PC-3 (cell line): ENCODE data around the gene KRT33A. TPM values are rescaled to one million over a fixed set of nuclear protein-coding genes. Genes with fewer than 3 reads are reported as not detected.
A peak's percentile ranks its signal among the peaks of the same experiment; 100 is the strongest.

ENCODE experiments used
- ATAC-seq: fragments of 200-7000 bp; cut with Tn5 transposase; 2 replicates; pipeline ENCODE4 v1.9.1; 2020; ENCODE audit warnings: mild to moderate bottlenecking, moderate library complexity
- BruUV-seq: library from RNA; stranded (reverse); fragments of 400-500 nt; replicated peaks from 2 replicates; lab custom pipeline; 2021; lab: Mats Ljungman, UMichigan
- CTCF ChIA-PET: fragments of 300-600 bp; sonication (Branson Sonifier 250); formaldehyde crosslinking; loops from one replicate; lab custom pipeline; 2022; ENCODE audit warnings: antibody characterized with exemption; lab: Charles Lee
- POLR2A ChIA-PET: fragments of 300-600 bp; sonication (Branson Sonifier 250); formaldehyde crosslinking; loops from one replicate; lab custom pipeline; 2022; ENCODE audit warnings: antibody characterized with exemption; ENCODE audit not compliant: unreplicated experiment; lab: Charles Lee
- DNase-seq: peaks from one replicate; pipeline ENCODE4 v3.0.0-alpha.2; 2015
- H2AFZ ChIP-seq: fragments of 300-600 bp; sonication (generic); 2 replicates; pipeline ENCODE4 v1.6.0; 2016; ENCODE audit warnings: antibody characterized with exemption, low read length
- H3F3A ChIP-seq: fragments of 300-600 bp; sonication (generic); one replicate; pipeline ENCODE4 v1.6.0; 2017; ENCODE audit warnings: antibody characterized with exemption, low read length, control low read depth, mild to moderate bottlenecking; ENCODE audit not compliant: unreplicated experiment
- H3K27ac ChIP-seq: fragments of 300-600 bp; sonication (generic); 2 replicates; pipeline ENCODE4 v1.5.1; 2016; ENCODE audit warnings: mild to moderate bottlenecking, low read length
- H3K27me3 ChIP-seq: fragments of 300-600 bp; sonication (generic); 2 replicates; pipeline ENCODE4 v1.6.1; 2016; ENCODE audit warnings: low read length, mixed read lengths
- H3K36me3 ChIP-seq: fragments of 300-600 bp; sonication (generic); 2 replicates; pipeline ENCODE4 v1.6.1; 2016; ENCODE audit warnings: low read depth, mixed run types, low read length, mixed read lengths
- H3K4me1 ChIP-seq: fragments of 300-600 bp; sonication (generic); 2 replicates; pipeline ENCODE4 v1.5.1; 2016; ENCODE audit warnings: low read length; ENCODE audit not compliant: insufficient read depth
- H3K4me2 ChIP-seq: fragments of 300-600 bp; sonication (generic); 2 replicates; pipeline ENCODE4 v1.6.0; 2016; ENCODE audit warnings: low read length
- H3K4me3 ChIP-seq: fragments of 300-600 bp; sonication (generic); 2 replicates; pipeline ENCODE4 v1.5.1; 2016; ENCODE audit warnings: mild to moderate bottlenecking, low read length, mixed read lengths
- H3K79me2 ChIP-seq: fragments of 300-600 bp; sonication (generic); 2 replicates; pipeline ENCODE4 v1.6.1; 2017; ENCODE audit warnings: low read length, mixed read lengths
- H3K9ac ChIP-seq: fragments of 300-600 bp; sonication (generic); 2 replicates; pipeline ENCODE4 v1.6.0; 2016; ENCODE audit warnings: mild to moderate bottlenecking, low read length
- H3K9me2 ChIP-seq: fragments of 300-600 bp; sonication (generic); replicated peaks from 2 replicates; pipeline ENCODE4 v1.6.1; 2016; ENCODE audit warnings: mixed run types, low read length, mixed read lengths
- H3K9me3 ChIP-seq: fragments of 300-600 bp; sonication (generic); 2 replicates; pipeline ENCODE4 v1.6.1; 2016; ENCODE audit warnings: low read length, mixed read lengths
- H4K20me1 ChIP-seq: fragments of 300-600 bp; sonication (generic); 2 replicates; pipeline ENCODE4 v1.6.1; 2016; ENCODE audit warnings: low read length, mixed read lengths
- EZH2 ChIP-seq: fragments of 300-600 bp; sonication (generic); IDR thresholded peaks from one replicate; pipeline ENCODE4 v1.6.1; 2017; ENCODE audit warnings: antibody characterized with exemption, mild to moderate bottlenecking, low read length; ENCODE audit not compliant: unreplicated experiment
- EZH2phosphoT487 ChIP-seq: fragments of 300-600 bp; sonication (generic); IDR thresholded peaks from 2 replicates; pipeline ENCODE4 v1.6.1; 2018; ENCODE audit warnings: mild to moderate bottlenecking, antibody characterized with exemption, low read length, borderline replicate concordance
- intact Hi-C: fragments of 100-400 bp; cut with micrococcal nuclease; formaldehyde crosslinking; loops from 2 replicates; pipeline ENCODE4 v1.9.0; 2023
- total RNA-seq: library from RNA; depleted of rRNA; stranded (reverse); fragments of >200 nt; gene quantifications from 2 replicates; pipeline ENCODE4 v1.2.3, GENCODE V29; 2014
- TF ChIP-seq, protein P1 (sequence below): fragments of 300-600 bp; sonication (generic); conservative IDR thresholded peaks from 2 replicates; pipeline ENCODE4 v1.5.1; 2017; ENCODE audit warnings: antibody characterized with exemption, low read depth, mild to moderate bottlenecking, low read length

KRT33A gene
- total RNA-seq, 1 experiment from 2014 or later, result not detected

GRCh38 chr17:41322094-41322902 is 28.3 kb downstream of the KRT33A start:
- Histone ChIP-seq H3F3A (no peaks in the 10 kb centered on the region), H3K4me2 (no peak overlapping the region), H3K79me2 (no peaks in the 10 kb centered on the region), H3K9me2 (no peaks in the 10 kb centered on the region), H3K9ac (no peak overlapping the region), H4K20me1 (no peaks in the 10 kb centered on the region), H3K36me3 (no peaks in the 10 kb centered on the region; the same call in 1 of the 2 replicates), H3K9me3 (0 out of 2 replicates have a peak, but pooled peaks cover 4% of the 10 kb centered on the region), H2AFZ (peak overlapping the region; percentile 51; the same call in 1 of the 2 replicates), H3K4me1 (no peaks in the 10 kb centered on the region), H3K27me3 (no peaks in the 10 kb centered on the region), H3K27ac (no peak overlapping the region), H3K4me3 (no peak overlapping the region)
- DNase-seq, result peak; percentile 65
- peak; percentile 68; the same call in 1 of the 2 replicates for ATAC-seq
- BruUV-seq, result no TSS peak
- ChIA-PET POLR2A (no interaction called here), CTCF (interaction anchor here (0.6 to 1.3 kb wide), 8 partner anchors 110 to 660 kb away, joined by 3 to 6 read pairs (median 4); no protein-coding TSS in a partner anchor)
- intact Hi-C loops, result loop anchor here (1.0 to 10.0 kb wide), 7 partner anchors 173 to 517 kb away; no protein-coding TSS in a partner anchor
- TF ChIP-seq EZH2phosphoT487, result no peak
- TF ChIP-seq, protein P1, sequence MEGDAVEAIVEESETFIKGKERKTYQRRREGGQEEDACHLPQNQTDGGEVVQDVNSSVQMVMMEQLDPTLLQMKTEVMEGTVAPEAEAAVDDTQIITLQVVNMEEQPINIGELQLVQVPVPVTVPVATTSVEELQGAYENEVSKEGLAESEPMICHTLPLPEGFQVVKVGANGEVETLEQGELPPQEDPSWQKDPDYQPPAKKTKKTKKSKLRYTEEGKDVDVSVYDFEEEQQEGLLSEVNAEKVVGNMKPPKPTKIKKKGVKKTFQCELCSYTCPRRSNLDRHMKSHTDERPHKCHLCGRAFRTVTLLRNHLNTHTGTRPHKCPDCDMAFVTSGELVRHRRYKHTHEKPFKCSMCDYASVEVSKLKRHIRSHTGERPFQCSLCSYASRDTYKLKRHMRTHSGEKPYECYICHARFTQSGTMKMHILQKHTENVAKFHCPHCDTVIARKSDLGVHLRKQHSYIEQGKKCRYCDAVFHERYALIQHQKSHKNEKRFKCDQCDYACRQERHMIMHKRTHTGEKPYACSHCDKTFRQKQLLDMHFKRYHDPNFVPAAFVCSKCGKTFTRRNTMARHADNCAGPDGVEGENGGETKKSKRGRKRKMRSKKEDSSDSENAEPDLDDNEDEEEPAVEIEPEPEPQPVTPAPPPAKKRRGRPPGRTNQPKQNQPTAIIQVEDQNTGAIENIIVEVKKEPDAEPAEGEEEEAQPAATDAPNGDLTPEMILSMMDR, result peak; percentile 69

- Histone ChIP-seq H2AFZ (no peak overlapping the region), H3K9me2 (no peaks in the 10 kb centered on the region), H3K9ac (no peak overlapping the region), H4K20me1 (no peaks in the 10 kb centered on the region), H3K4me2 (no peak overlapping the region), H3K27me3 (no peaks in the 10 kb centered on the region), H3K79me2 (no peaks in the 10 kb centered on the region), H3K4me1 (no peaks in the 10 kb centered on the region), H3K27ac (no peak overlapping the region), H3K36me3 (no peaks in the 10 kb centered on the region; the same call in 1 of the 2 replicates), H3F3A (no peaks in the 10 kb centered on the region), H3K9me3 (0 out of 2 replicates have a peak, but pooled peaks cover 4% of the 10 kb centered on the region), H3K4me3 (no peak overlapping the region)
- intact Hi-C loops, result no loop called here
- TF ChIP-seq EZH2phosphoT487 (no peak), EZH2 (no peak)
- TF ChIP-seq, protein P1, result no peak
- ChIA-PET POLR2A (no interaction called here), CTCF (no interaction called here)
- ATAC-seq, result no peak
- BruUV-seq, result no TSS peak
- DNase-seq, result no peak
Measured at GRCh38 chr17:41318231-41318630, 32.4 kb downstream of the KRT33A start.
